Astrocyte (in vitro differentiated cells and primary cell): ENCODE data around the gene UBE2E1.

Source experiments
- CTCF ChIP-seq: IDR thresholded peaks from 2 replicates; pipeline ENCODE4 v1.5.1; 2011; ENCODE audit warnings: low read depth, mild to moderate bottlenecking, inconsistent platforms, low read length, moderate library complexity; ENCODE audit not compliant: insufficient read depth
- EZH2 ChIP-seq: IDR thresholded peaks from 2 replicates; pipeline ENCODE4 v1.6.1; 2012; ENCODE audit warnings: mild to moderate bottlenecking, low read length, inconsistent platforms; ENCODE audit not compliant: insufficient read depth

- TF ChIP-seq CTCF (no peak), EZH2 (no peak)
Observed at GRCh38 chr3:23781871-23782270, 23.9 kb upstream of the UBE2E1 start.
